GM12865 (cell line): ENCODE results near the gene SAFB.
A peak's percentile ranks its signal among the peaks of the same experiment; 100 is the strongest.

Experiments used
- DNase-seq: peaks from one replicate; pipeline ENCODE4 v3.0.0; 2010; ENCODE audit warnings: low read depth
- H3K4me3 ChIP-seq: 2 replicates; pipeline ENCODE4 v1.5.1; 2011; ENCODE audit warnings: mild to moderate bottlenecking, low read depth, low read length, control low read depth
- CTCF ChIP-seq: IDR thresholded peaks from 2 replicates; pipeline ENCODE4 v1.5.1; 2011; ENCODE audit warnings: low read length, control low read depth, low read depth, inconsistent platforms; ENCODE audit not compliant: insufficient read depth; ENCODE audit errors: missing control alignments

Gene SAFB

DNA sequence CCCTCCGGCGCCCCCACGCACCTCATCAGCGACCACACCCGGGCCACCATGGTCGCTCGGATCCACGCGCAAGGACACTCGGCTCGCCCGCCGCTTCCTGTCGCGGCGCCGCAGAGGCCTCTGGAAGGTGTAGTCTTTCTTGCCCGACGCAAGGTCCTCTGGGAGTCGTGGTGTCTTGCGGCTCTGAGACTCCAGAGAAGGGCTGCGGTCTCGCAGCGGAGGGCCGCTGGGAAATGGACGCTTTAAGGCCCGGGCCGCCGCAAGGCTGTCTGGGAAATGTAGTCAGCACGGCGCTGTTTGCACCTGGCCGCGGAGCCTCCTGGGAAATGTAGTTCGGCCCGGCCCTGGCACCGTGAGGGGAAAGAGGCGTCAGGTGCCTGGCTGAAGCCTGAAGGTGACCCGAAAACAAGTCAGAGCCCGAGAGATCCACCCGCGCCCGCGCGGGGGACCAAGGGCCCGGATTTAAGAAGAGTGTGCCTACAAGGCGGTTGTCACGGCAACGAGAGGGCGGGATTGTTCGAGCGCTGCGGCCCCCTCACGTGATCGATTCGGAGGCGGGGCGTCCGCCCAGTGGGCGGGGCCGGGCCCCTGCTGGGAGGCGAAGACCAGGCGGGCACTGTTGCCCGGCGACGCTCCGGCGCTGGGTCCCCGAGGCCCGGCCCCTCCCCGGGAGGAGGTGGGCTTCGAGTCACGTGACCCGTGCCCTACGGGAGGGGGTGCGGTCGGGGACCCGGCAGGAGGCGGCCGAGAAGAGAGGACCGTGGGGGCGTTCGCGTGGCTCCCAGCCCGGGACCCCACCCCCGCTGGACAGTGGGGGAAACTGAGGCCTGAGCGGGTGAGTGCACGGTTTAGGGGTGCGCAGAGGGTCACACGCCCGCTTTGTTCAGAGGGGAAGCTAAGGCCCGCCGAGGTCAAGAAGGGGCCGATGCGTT, 57.8 kb downstream of the SAFB start, which contains the start of the genes HSD11B1L and MICOS13:
Gene HSD11B1L (plus strand): TSS at position 591 of the 932 bp plus-strand sequence. CDS start 3,806 bp downstream, outside the sequence.
Gene MICOS13 (minus strand): TSS at position 80 of the 932 bp plus-strand sequence. CDS start 30 bp downstream, at position 50.
- H3K4me3 ChIP-seq: peak within 1 kb of the TSS; percentile 75
- no peak for TF ChIP-seq CTCF
- DNase-seq: peak; percentile 100

DNA sequence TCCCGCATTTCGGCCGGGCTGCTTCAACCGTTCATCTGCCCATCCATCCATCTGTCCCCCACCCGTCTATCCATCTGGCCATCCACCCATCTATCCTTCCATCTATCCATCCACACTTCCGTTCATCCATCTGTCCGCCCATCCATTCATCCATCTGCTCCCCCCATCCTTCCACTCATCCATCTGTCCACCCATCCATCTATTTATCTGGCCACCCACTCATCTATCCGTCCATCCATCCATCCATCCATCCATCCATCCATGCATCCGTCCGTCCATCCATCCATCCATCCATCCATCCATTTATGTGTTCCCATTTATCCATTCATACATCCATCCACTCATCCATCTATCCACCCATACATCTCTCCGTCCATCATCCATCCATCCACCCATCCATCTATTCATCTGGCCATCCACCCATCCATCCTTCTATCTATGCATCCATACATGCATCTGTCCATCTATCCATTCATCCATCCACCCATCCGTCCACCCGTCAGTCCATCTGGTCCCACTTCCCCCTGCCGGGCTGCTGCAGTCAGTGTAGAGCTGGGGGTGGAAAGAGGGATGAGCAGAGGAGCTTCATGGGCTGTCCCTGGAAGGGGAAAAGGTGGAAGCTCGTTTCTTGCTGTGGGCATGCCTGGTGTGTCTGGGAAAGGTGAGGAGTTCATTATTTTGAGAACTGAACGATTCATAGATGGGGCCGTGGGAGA, 58.7 kb downstream of the SAFB start:
- TF ChIP-seq CTCF: no peak
- peak overlapping the region; percentile 75; the same call in 1 of the 2 replicates for H3K4me3 ChIP-seq
- no peak for DNase-seq

DNA sequence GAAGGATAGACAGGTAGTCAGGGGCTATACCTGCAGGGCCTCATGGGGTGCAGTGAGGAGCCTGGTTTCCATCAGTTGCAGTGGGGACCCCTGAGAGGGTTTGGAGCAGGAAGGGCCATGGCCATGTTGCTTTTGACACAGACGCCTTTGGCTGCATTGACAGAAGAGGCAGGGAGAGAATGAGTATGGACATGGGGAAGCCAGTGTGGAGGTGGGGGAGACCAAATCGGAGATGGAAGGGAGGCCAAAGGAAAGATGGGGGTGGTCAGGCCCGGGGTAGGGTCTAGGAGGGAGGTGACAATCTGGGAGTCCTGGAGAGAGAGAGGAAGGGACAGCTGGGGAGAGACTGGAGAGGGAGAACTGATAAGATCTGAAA, 59.2 kb downstream of the SAFB start:
- no peak for TF ChIP-seq CTCF

GRCh38 chr19:5683177-5683886, 60.4 kb downstream of the SAFB start:
- TF ChIP-seq CTCF: no peak
- DNase-seq: no peak
- no peak overlapping the region for H3K4me3 ChIP-seq

More for the DNA sequence above, 59.2 kb downstream of the SAFB start:
- no peak overlapping the region for H3K4me3 ChIP-seq
- DNase-seq: no peak

DNA sequence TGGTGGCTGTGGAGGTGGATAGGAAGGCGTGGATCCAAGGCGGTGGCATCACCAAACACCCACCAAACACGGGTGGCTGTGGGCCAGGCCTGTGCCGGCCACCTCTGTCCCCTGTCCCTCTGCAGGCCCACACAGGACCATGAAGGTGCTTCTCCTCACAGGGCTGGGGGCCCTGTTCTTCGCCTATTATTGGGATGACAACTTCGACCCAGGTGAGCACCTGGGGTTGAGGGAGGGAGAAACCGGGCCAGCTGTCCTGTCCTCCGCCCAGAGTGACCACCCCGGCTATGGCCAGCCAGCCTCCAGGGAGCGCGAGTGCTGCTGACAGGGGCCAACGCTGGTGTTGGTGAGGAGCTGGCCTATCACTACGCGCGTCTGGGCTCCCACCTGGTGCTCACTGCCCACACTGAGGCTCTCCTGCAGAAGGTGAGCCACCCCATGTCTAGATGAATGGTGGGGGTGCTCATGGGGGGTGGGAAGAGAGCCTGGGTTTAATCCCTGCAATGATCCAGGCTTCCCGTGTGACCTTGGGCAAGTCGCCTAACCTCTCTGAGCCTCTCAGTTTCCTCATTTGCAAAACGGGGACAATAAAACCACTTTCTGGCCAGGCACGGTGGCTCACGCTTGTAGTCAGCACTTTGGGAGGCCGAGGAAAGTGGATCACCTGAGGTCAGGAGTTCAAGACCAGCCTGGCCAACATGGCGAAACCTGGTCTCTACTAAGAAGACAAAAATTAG, 62.0 kb downstream of the SAFB start:
- no peak for DNase-seq
- no peak overlapping the region for H3K4me3 ChIP-seq
- no peak for TF ChIP-seq CTCF

GRCh38 chr19:5686326-5686646, 63.4 kb downstream of the SAFB start:
- H3K4me3 ChIP-seq: peak overlapping the region; percentile 50
- no peak for DNase-seq
- TF ChIP-seq CTCF: no peak
